HCT116 (cell line): ENCODE measurements around the gene KLHL6.

Experiments
- EZH2phosphoT487 ChIP-seq: fragments of 200-600 bp; IDR thresholded peaks from 2 replicates; pipeline ENCODE4 v1.6.1; 2018; ENCODE audit warnings: antibody characterized with exemption, borderline replicate concordance
- TF ChIP-seq, protein P1 (sequence below), 3 experiments: fragments of 200-600 bp in 1 of 3; sonication (generic) in 1 of 3; IDR thresholded peaks in 2 of 3; conservative IDR thresholded peaks in 1 of 3; 2 replicates each; pipeline ENCODE4 v1.5.1; 2012 to 2017; ENCODE audit warnings: low read depth in 2 of 3, low read length in 2 of 3, antibody characterized with exemption in 1 of 3, borderline replicate concordance in 1 of 3, control low read depth in 1 of 3, mild to moderate bottlenecking in 1 of 3, mixed read lengths in 1 of 3, mixed run types in 1 of 3, moderate library complexity in 1 of 3; ENCODE audit not compliant: insufficient read depth in 1 of 3

DNA sequence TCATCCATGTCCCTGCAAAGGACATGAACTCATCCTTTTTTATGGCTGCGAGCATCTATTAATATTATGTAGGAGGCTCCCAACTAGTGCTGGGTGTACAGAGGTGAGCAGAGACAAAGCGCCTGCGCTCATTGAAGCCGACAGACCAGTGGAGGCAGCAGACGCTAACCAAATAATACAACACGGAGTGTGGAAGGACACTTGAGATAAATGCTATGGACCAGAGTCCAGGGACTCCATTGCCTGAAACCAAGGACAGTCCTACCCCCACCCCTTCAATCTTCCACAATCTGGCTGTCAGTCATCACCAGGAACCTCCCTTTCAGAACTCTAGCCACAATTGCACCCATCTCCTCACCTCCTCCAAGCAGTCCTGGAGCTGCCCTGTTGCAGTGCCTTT, 41.5 kb downstream of the KLHL6 start:
- TF ChIP-seq, protein P1, sequence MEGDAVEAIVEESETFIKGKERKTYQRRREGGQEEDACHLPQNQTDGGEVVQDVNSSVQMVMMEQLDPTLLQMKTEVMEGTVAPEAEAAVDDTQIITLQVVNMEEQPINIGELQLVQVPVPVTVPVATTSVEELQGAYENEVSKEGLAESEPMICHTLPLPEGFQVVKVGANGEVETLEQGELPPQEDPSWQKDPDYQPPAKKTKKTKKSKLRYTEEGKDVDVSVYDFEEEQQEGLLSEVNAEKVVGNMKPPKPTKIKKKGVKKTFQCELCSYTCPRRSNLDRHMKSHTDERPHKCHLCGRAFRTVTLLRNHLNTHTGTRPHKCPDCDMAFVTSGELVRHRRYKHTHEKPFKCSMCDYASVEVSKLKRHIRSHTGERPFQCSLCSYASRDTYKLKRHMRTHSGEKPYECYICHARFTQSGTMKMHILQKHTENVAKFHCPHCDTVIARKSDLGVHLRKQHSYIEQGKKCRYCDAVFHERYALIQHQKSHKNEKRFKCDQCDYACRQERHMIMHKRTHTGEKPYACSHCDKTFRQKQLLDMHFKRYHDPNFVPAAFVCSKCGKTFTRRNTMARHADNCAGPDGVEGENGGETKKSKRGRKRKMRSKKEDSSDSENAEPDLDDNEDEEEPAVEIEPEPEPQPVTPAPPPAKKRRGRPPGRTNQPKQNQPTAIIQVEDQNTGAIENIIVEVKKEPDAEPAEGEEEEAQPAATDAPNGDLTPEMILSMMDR (IDR thresholded peaks at IDR 0.05 in 2 of 3, conservative IDR thresholded peaks at IDR 0.05 in 1 of 3; ENCODE audit: borderline replicate concordance in 1 of 3, insufficient read depth in 1 of 3, low read depth in 2 of 3, low read length in 2 of 3) = no peak
- no peak for TF ChIP-seq EZH2phosphoT487
